ENCODE measurements around the gene MYH9.
A peak's percentile ranks its signal among the peaks of the same experiment; 100 is the strongest.
"Not testable (repeated sequence)": the region's sequence is repeated elsewhere in the genome, so short reads cannot be mapped to it uniquely, and the experiment has no call there.

The MYH9 gene

GRCh38 chr22:36253523-36254490 is 134.0 kb downstream of the MYH9 start:
- H3K9ac ChIP-seq (ENCODE audit: low read length): peak overlapping the region; percentile 67
- H3K4me3 ChIP-seq (ENCODE audit: low read length): peak overlapping the region; percentile 68
- no peak for TF ChIP-seq EZH2phosphoT487 (IDR thresholded peaks at IDR 0.05; ENCODE audit: low read length)
- no peak for TF ChIP-seq EZH2 (optimal IDR thresholded peaks at IDR 0.05; ENCODE audit: low read depth, low read length)
- no peak for TF ChIP-seq CTCF (IDR thresholded peaks at IDR 0.05; ENCODE audit: low read length)
- no peaks in the 10 kb centered on the region for H4K20me1 ChIP-seq (ENCODE audit: insufficient read depth, low read length)
- H3K27me3 ChIP-seq (replicated peaks; ENCODE audit: insufficient read depth, low read length): no peaks in the 10 kb centered on the region
- H3K27ac ChIP-seq (ENCODE audit: low read length): peak overlapping the region; percentile 50; the same call in 1 of the 2 replicates
- H2AFZ ChIP-seq (ENCODE audit: low read length): peak overlapping the region; percentile 60
- peaks cover 17% of the 10 kb centered on the region for H3F3A ChIP-seq (ENCODE audit: insufficient read depth, low read length)
- H3K36me3 ChIP-seq (replicated peaks; ENCODE audit: insufficient read depth, low read length): no peaks in the 10 kb centered on the region
- no peaks in the 10 kb centered on the region for H3K9me2 ChIP-seq (replicated peaks; ENCODE audit: insufficient read depth, low read length)
- DNase-seq: no peak
- H3K4me1 ChIP-seq (ENCODE audit: low read length): peaks cover 33% of the 10 kb centered on the region
- peak overlapping the region; percentile 99 for H3K4me2 ChIP-seq (ENCODE audit: low read depth, low read length)
- H3K9me3 ChIP-seq (replicated peaks; ENCODE audit: insufficient read depth, low read length): no peaks in the 10 kb centered on the region
- H3K79me2 ChIP-seq (ENCODE audit: low read length): peaks cover 41% of the 10 kb centered on the region

- peak within 1 kb of the TSS; percentile 50; the same call in 1 of the 2 replicates for H3K27ac ChIP-seq (ENCODE audit: low read length)
- peak within 1 kb of the TSS; percentile 60 for H2AFZ ChIP-seq (ENCODE audit: low read length)
- H3K9ac ChIP-seq (ENCODE audit: low read length): peak within 1 kb of the TSS; percentile 67
- peaks cover 41% of the 10 kb centered on the region for H3K79me2 ChIP-seq (ENCODE audit: low read length)
- no peaks in the 10 kb centered on the region for H3K9me3 ChIP-seq (replicated peaks; ENCODE audit: insufficient read depth, low read length)
- TF ChIP-seq CTCF (IDR thresholded peaks at IDR 0.05; ENCODE audit: low read length) (no peak), EZH2 (optimal IDR thresholded peaks at IDR 0.05; ENCODE audit: low read depth, low read length) (no peak), EZH2phosphoT487 (IDR thresholded peaks at IDR 0.05; ENCODE audit: low read length) (no peak)
- peak within 1 kb of the TSS; percentile 68 for H3K4me3 ChIP-seq (ENCODE audit: low read length)
- H3K4me1 ChIP-seq (ENCODE audit: low read length): peaks cover 26% of the 10 kb centered on the region
- H3K9me2 ChIP-seq (replicated peaks; ENCODE audit: insufficient read depth, low read length): no peaks in the 10 kb centered on the region
- no peaks in the 10 kb centered on the region for H4K20me1 ChIP-seq (ENCODE audit: insufficient read depth, low read length)
- no peaks in the 10 kb centered on the region for H3K27me3 ChIP-seq (replicated peaks; ENCODE audit: insufficient read depth, low read length)
- H3F3A ChIP-seq (ENCODE audit: insufficient read depth, low read length): peaks cover 8% of the 10 kb centered on the region
- peak; percentile 89 for DNase-seq
- H3K4me2 ChIP-seq (ENCODE audit: low read depth, low read length): peak within 1 kb of the TSS; percentile 99
- no peaks in the 10 kb centered on the region for H3K36me3 ChIP-seq (replicated peaks; ENCODE audit: insufficient read depth, low read length)
Observed at GRCh38 chr22:36252754-36253522, 134.8 kb downstream of the MYH9 start, which contains the start of gene APOL1. APOL1 (plus strand) TSS chr22:36253133; CDS start chr22:36254956, 1,823 bp downstream.

- H3K9ac ChIP-seq (ENCODE audit: low read length); H3K27me3 ChIP-seq (replicated peaks; ENCODE audit: insufficient read depth, low read length); H3K4me3 ChIP-seq (ENCODE audit: low read length); H4K20me1 ChIP-seq (ENCODE audit: insufficient read depth, low read length); H3K27ac ChIP-seq (ENCODE audit: low read length); H3F3A ChIP-seq (ENCODE audit: insufficient read depth, low read length); H3K9me3 ChIP-seq (replicated peaks; ENCODE audit: insufficient read depth, low read length); H3K9me2 ChIP-seq (replicated peaks; ENCODE audit: insufficient read depth, low read length); H3K36me3 ChIP-seq (replicated peaks; ENCODE audit: insufficient read depth, low read length); DNase-seq: not testable (repeated sequence)
- peaks cover 40% of the 10 kb centered on the region for H3K79me2 ChIP-seq (ENCODE audit: low read length)
- H3K4me1 ChIP-seq (ENCODE audit: low read length): peaks cover 17% of the 10 kb centered on the region
- H3K4me2 ChIP-seq (ENCODE audit: low read depth, low read length): peak overlapping the region; percentile 99; the same call in 1 of the 2 replicates
- H2AFZ ChIP-seq (ENCODE audit: low read length): peak overlapping the region; percentile 60; the same call in 1 of the 2 replicates
Observed at GRCh38 chr22:36251979-36252608, 135.7 kb downstream of the MYH9 start.

GRCh38 chr22:36250292-36250960 is 137.3 kb downstream of the MYH9 start:
- H3K9ac ChIP-seq (ENCODE audit: low read length); H2AFZ ChIP-seq (ENCODE audit: low read length): not testable (repeated sequence)

More at GRCh38 chr22:36250292-36250960, 137.3 kb downstream of the MYH9 start:
- H3K4me2 ChIP-seq (ENCODE audit: low read depth, low read length); H3F3A ChIP-seq (ENCODE audit: insufficient read depth, low read length); H3K27ac ChIP-seq (ENCODE audit: low read length); DNase-seq; H3K4me3 ChIP-seq (ENCODE audit: low read length); H4K20me1 ChIP-seq (ENCODE audit: insufficient read depth, low read length); H3K27me3 ChIP-seq (replicated peaks; ENCODE audit: insufficient read depth, low read length); H3K36me3 ChIP-seq (replicated peaks; ENCODE audit: insufficient read depth, low read length); H3K9me3 ChIP-seq (replicated peaks; ENCODE audit: insufficient read depth, low read length); H3K9me2 ChIP-seq (replicated peaks; ENCODE audit: insufficient read depth, low read length): not testable (repeated sequence)
- Histone ChIP-seq H3K4me1 (ENCODE audit: low read length) (peaks cover 14% of the 10 kb centered on the region), H3K79me2 (ENCODE audit: low read length) (peaks cover 28% of the 10 kb centered on the region)
